GM13976 (cell line): ENCODE data around the gene ODAD2.
"Not testable (repeated sequence)": the region's sequence is repeated elsewhere in the genome, so short reads cannot be mapped to it uniquely, and the experiment has no call there.

Experiments
- DNase-seq: peaks from one replicate; pipeline ENCODE4 v3.0.0; 2012; ENCODE audit warnings: low spot score
- in situ Hi-C: fragments of 300-500 bp; cut with MboI; formaldehyde crosslinking; loops from one replicate; pipeline ENCODE4 v1.12.0; 2022; ENCODE audit warnings: low sequenced_read_pairs, mixed read lengths, inconsistent platforms; ENCODE audit not compliant: unreplicated experiment
- TF ChIP-seq, protein P1 (sequence below): IDR thresholded peaks from 2 replicates; pipeline ENCODE4 v1.5.1; 2012; ENCODE audit warnings: borderline replicate concordance, mild to moderate bottlenecking; ENCODE audit not compliant: insufficient read depth; ENCODE audit errors: extremely low read depth, missing control alignments, control extremely low read depth

ODAD2 gene

DNA sequence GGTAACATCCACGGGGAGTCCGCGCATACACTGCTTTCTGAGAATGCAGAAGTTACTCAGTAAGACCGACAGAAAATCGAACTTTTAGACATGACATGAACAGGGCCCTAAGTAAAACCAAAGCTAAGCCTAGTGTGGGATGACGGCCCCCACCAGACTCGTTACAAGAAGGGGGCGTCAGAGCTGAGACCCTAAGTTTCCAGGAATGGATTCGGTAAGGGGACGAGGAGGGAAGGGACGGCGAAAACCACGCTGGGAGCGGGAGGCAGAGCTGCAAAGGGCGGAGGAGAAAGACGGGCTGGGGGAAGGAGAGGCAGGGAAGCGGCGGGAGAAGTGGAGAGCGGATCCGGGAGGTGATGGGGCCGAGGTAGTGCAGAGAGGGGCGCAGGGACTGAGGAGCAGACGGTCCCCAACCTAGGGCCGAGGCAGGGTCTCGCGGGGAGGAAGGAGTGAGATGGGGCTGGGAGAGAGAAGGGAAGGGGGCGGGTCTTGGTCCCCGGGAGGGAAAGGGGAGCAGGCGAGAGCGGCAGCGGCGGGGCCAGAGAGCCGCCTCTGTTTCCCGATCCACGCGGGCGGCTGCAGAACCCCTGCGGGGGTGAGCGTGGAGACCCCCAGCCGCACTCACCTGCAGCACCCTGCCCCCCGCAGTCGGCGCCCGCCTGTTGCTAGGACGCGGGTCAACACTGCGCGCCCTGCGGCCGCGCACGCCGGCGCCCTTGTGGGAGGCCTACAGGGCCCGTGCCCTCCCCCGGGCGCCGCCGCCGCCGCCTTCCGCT lies 513 bp downstream of the ODAD2 start:
- DNase-seq, result peak; percentile 12
- TF ChIP-seq, protein P1, sequence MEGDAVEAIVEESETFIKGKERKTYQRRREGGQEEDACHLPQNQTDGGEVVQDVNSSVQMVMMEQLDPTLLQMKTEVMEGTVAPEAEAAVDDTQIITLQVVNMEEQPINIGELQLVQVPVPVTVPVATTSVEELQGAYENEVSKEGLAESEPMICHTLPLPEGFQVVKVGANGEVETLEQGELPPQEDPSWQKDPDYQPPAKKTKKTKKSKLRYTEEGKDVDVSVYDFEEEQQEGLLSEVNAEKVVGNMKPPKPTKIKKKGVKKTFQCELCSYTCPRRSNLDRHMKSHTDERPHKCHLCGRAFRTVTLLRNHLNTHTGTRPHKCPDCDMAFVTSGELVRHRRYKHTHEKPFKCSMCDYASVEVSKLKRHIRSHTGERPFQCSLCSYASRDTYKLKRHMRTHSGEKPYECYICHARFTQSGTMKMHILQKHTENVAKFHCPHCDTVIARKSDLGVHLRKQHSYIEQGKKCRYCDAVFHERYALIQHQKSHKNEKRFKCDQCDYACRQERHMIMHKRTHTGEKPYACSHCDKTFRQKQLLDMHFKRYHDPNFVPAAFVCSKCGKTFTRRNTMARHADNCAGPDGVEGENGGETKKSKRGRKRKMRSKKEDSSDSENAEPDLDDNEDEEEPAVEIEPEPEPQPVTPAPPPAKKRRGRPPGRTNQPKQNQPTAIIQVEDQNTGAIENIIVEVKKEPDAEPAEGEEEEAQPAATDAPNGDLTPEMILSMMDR, result no peak
- in situ Hi-C loops, result no loop called here

DNA sequence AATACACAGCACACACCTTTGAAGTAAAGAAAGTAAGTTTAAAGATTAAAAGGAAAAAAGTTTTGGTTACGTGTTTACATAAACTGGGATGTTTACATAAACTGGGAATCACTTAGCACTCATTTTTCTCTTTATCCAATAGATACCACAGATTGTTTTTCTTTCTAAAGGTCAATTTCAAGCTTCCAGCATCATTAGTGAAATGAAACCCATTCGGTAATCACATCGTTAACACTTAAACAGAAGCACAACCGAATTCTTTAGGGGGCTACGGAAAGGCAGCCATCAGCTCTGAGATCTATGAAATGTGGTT lies 1.1 kb downstream of the ODAD2 start:
- DNase-seq, result no peak
- in situ Hi-C loops, result no loop called here

DNA sequence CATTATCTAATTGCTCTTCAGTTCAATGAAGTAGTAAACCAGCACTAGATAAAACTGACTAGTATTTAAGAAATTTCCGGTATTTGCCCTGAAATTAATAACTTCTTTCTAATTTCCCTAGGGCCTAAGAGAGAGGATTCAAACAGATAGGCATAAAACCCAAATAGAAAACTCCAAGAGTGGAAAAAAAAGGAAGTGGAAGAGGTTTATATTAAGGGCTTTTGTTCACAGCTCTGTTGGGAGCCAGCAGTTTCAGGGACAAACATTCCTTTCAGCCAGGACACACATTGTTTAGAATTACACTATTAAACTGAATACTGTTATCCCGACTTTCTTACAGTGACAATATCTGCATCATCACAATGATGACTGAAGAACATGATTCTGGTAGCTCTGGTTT lies 3.6 kb downstream of the ODAD2 start:
- TF ChIP-seq, protein P1, result no peak
- in situ Hi-C loops, result no loop called here
- DNase-seq, result no peak

More for the DNA sequence above, 1.1 kb downstream of the ODAD2 start:
- TF ChIP-seq, protein P1, result no peak

DNA sequence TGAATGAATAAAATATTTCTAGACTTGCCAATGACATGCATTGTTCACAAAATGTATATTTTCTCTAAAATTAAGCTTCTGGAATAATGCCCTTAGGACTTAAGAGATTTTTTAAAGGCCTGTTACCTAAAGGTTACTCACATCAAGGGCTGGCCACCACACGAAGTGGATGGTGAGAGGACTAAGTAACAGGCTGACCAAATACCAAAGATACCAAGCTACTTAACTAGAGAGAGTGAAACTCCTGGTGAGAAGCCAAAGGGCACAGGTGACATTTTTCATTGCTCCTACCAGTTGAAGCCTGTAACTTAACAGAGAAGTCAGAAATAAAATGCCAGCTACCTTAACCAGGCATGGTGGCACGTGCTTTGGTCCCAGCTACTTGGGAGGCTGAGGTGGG lies 9.5 kb downstream of the ODAD2 start:
- in situ Hi-C loops, result not testable (repeated sequence)

DNA sequence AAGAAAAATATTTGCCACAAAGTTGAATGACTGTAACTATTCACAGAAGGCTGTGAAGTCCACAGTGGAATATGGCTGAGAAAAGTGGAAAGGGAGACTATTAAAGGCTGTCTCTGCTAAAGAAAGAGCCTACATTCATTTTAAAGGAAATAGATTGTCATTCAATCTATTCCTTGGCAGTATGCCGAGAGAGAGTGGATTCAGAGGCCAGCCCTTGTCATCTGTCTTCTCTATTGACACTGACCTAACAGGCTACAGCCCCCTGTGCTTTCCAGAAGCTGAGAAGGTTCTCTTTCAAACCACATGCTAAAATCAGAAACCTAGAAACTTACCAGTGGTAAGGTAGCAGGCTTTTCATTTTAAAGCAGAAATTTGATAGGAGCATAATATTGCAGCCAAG lies 12.1 kb downstream of the ODAD2 start:
- TF ChIP-seq, protein P1, result no peak
- in situ Hi-C loops, result no loop called here
- no peak for DNase-seq

More for the DNA sequence above, 9.5 kb downstream of the ODAD2 start:
- not testable (repeated sequence) for DNase-seq

DNA sequence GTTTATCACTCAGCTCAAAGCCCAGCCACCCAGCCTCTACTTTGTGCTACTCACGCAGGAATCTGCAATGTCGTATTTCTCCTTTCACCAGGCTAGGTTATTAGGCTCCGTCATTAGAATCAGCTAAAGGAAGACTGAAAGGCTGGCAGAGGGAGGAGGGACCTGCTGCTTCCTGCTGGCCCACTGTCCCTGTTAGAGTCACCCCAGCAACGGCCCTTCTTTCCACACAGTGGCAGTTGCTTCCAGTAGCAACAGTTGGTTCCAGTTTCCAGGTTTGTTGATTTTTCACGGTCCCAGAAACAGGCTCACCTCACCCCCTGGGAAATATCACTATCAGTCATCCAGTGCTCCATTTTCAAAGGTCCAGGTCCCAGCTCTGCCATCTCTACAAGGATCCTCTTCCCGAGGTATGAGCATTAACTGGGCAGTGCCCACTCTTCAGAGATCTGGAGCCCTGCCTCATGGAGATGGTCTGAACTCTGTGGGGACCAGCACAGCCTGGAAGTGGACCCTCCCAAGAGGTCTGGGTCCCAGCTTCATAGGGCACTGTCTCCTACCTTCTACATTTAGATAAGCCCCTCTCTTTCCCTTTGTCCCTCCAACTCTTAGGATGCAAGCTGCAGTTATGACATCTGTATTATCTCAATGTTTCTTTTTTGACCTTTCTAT lies 15.9 kb downstream of the ODAD2 start:
- TF ChIP-seq, protein P1, result no peak
- in situ Hi-C loops, result no loop called here
- DNase-seq, result no peak

DNA sequence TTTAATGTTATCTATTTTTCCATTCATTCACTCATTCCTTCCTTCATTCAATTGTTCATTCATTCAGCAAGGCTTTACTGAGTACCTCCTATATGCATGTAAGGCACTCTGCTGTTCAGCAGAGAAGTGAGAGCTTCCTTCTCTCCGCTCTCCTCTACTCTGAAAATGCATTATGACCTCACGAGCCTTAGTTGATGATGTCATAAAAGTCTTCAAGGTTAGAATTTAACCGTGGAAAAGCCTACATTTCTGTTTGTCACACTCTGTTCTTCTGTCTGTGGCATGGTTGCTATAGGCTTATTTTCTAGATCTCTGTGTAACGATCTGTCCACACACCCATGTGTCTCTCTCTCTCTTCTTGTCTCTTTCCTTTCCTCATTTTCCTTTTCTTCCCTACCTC lies 17.1 kb downstream of the ODAD2 start:
- in situ Hi-C loops, result no loop called here
- TF ChIP-seq, protein P1, result no peak
- no peak for DNase-seq

DNA sequence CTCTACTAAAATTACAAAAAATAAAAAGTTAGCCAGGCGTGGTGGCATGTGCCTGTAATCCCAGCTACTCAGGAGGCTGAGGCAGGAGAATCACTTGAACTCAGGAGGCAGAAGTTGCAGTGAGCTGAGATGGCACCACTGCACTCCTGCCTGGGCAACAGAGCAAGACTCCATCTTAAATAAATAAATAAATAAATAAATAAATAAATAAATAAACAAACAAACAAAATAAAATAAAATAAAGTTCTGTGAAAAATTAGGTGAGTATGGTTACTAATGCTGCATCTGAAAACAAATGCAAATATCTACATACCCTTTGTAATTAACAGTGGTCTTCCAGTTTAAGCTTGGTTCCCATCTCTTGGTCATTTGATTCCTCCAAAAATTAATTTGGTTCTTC lies 28.1 kb downstream of the ODAD2 start:
- in situ Hi-C loops, DNase-seq: not testable (repeated sequence)

DNA sequence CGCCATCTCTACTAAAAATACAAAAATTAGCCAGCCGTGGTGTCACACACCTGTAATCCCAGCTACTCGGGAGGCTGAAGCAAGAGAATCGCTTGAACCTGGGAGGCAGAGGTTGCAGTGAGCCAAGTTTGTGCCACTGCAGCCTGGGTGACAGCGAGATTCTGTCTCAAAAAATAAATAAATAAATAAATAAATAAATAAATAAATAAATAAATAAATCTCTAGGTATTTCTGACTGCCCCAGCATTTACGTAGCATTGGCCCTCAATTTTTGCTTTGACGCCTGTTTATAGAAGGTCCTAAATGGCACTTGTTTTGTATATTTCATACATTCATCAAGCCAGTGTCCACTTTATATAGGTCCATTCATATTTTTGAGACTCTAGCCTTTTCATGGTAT lies 28.9 kb downstream of the ODAD2 start:
- DNase-seq, in situ Hi-C loops: not testable (repeated sequence)
